ENCODE measurements around the gene DNAH5.
A peak's percentile ranks its signal among the peaks of the same experiment; 100 is the strongest.

The DNAH5 gene

GRCh38 chr5:13695076-13695712, 249.3 kb downstream of the DNAH5 start:
- no peak overlapping the region for H2AFZ ChIP-seq (ENCODE audit: low read length)
- no peak overlapping the region for H3K4ac ChIP-seq (ENCODE audit: low read length)
- no peak overlapping the region for H3K4me2 ChIP-seq (ENCODE audit: insufficient read depth, low read length, poor library complexity, severe bottlenecking)
- WGBS, 2 donors (ENCODE audit: extremely low coverage in 2 of 2, insufficient read length in 2 of 2, insufficient replicate concordance in 1 of 2), result no CpG with 5 or more reads among the region's 9 CpGs
- no peak overlapping the region for H2BK12ac ChIP-seq (ENCODE audit: low read length)
- no peak overlapping the region for H2BK5ac ChIP-seq (ENCODE audit: low read length)
- H3K4me1 ChIP-seq (ENCODE audit: control insufficient read depth in 2 of 2, insufficient read depth in 1 of 2, low read depth in 1 of 2, low read length in 2 of 2), result no peaks in the 10 kb centered on the region
- H3K4me3 ChIP-seq (ENCODE audit: low read length in 2 of 2), result no peak overlapping the region
- peaks cover 0 to 2% of the 10 kb centered on the region in 2 donors for H3K9me3 ChIP-seq (replicated peaks in 1 of 2; ENCODE audit: control insufficient read depth in 2 of 2, insufficient read depth in 1 of 2, low read depth in 1 of 2, low read length in 2 of 2)
- no peak overlapping the region for H3K23ac ChIP-seq (ENCODE audit: low read depth, low read length, poor library complexity)
- no peak overlapping the region for H4K8ac ChIP-seq (ENCODE audit: low read depth, low read length)
- peaks cover 0 to 3% (median 0%) of the 10 kb centered on the region in 3 experiments for H3K27me3 ChIP-seq (ENCODE audit: control insufficient read depth in 3 of 3, insufficient read depth in 3 of 3, low read depth in 1 of 3, low read length in 3 of 3)
- H3K79me1 ChIP-seq (ENCODE audit: low read depth, low read length), result no peaks in the 10 kb centered on the region
- no peak overlapping the region for H4K91ac ChIP-seq (ENCODE audit: low read depth, low read length, poor library complexity)
- no peak overlapping the region for H3K27ac ChIP-seq (replicated peaks; ENCODE audit: low read length)
- H3K18ac ChIP-seq (ENCODE audit: low read length), result no peak overlapping the region
- H2BK120ac ChIP-seq (ENCODE audit: low read depth, low read length), result no peak overlapping the region
- H3K36me3 ChIP-seq (replicated peaks in 1 of 2; ENCODE audit: control insufficient read depth in 2 of 2, insufficient read depth in 2 of 2, low read length in 2 of 2), result no peaks in the 10 kb centered on the region
- no peak overlapping the region for H2AK5ac ChIP-seq (ENCODE audit: low read depth, low read length)
- no peak overlapping the region for H3K14ac ChIP-seq (ENCODE audit: low read length)
- no peak for DNase-seq (ENCODE audit: low spot score)
- no peak overlapping the region for H2BK15ac ChIP-seq (ENCODE audit: low read length)
- no peak overlapping the region for H3K9ac ChIP-seq (ENCODE audit: low read depth, low read length, poor library complexity)

DNA sequence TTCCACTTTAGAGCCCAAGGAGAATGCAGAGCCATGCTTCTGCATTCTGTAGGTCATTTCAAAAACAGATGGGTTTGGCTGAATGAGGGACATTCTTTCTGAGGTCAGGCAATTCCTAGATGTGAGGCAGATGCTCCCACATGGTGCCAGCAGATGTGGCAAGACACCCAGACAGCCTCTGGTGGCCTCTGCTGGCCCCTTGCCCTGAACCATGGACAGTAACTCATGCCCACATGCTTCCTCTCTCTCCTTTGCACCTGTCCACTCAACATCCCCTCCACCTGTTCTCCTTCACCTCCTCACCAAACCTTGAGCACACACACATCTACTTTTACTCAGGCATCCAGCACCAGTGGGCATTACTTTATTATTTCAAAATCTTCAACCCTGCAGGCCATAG, 252.3 kb downstream of the DNAH5 start:
- H4K91ac ChIP-seq (ENCODE audit: low read depth, low read length, poor library complexity), result no peak overlapping the region
- no peak overlapping the region for H2BK12ac ChIP-seq (ENCODE audit: low read length)
- DNase-seq (ENCODE audit: low spot score), result no peak
- H2BK15ac ChIP-seq (ENCODE audit: low read length), result no peak overlapping the region
- H3K23ac ChIP-seq (ENCODE audit: low read depth, low read length, poor library complexity), result no peak overlapping the region
- no peak overlapping the region for H2AFZ ChIP-seq (ENCODE audit: low read length)
- H4K8ac ChIP-seq (ENCODE audit: low read depth, low read length), result no peak overlapping the region
- no peak overlapping the region for H2AK5ac ChIP-seq (ENCODE audit: low read depth, low read length)
- H3K27ac ChIP-seq (replicated peaks; ENCODE audit: low read length), result no peak overlapping the region
- no peaks in the 10 kb centered on the region for H3K36me3 ChIP-seq (replicated peaks in 1 of 2; ENCODE audit: control insufficient read depth in 2 of 2, insufficient read depth in 2 of 2, low read length in 2 of 2)
- no peak overlapping the region for H2BK120ac ChIP-seq (ENCODE audit: low read depth, low read length)
- no peak overlapping the region for H3K9ac ChIP-seq (ENCODE audit: low read depth, low read length, poor library complexity)
- no peak overlapping the region for H3K18ac ChIP-seq (ENCODE audit: low read length)
- peak overlapping the region in 1 of 2 donors; percentile 44 for H3K4me3 ChIP-seq (ENCODE audit: low read length in 2 of 2)
- no peak overlapping the region for H3K4me2 ChIP-seq (ENCODE audit: insufficient read depth, low read length, poor library complexity, severe bottlenecking)
- peaks cover 0 to 3% (median 0%) of the 10 kb centered on the region in 3 experiments for H3K27me3 ChIP-seq (ENCODE audit: control insufficient read depth in 3 of 3, insufficient read depth in 3 of 3, low read depth in 1 of 3, low read length in 3 of 3)
- no peaks in the 10 kb centered on the region for H3K4me1 ChIP-seq (ENCODE audit: control insufficient read depth in 2 of 2, insufficient read depth in 1 of 2, low read depth in 1 of 2, low read length in 2 of 2)
- no peak overlapping the region for H2BK5ac ChIP-seq (ENCODE audit: low read length)
- H3K14ac ChIP-seq (ENCODE audit: low read length), result no peak overlapping the region
- H3K9me3 ChIP-seq (replicated peaks in 1 of 2; ENCODE audit: control insufficient read depth in 2 of 2, insufficient read depth in 1 of 2, low read depth in 1 of 2, low read length in 2 of 2), result no peaks in the 10 kb centered on the region
- no peak overlapping the region for H3K4ac ChIP-seq (ENCODE audit: low read length)
- no peaks in the 10 kb centered on the region for H3K79me1 ChIP-seq (ENCODE audit: low read depth, low read length)

- Histone ChIP-seq H2AFZ (ENCODE audit: low read length) (no peak overlapping the region), H3K4me2 (ENCODE audit: insufficient read depth, low read length, poor library complexity, severe bottlenecking) (no peak overlapping the region), H3K4me3 (ENCODE audit: low read length in 2 of 2) (no peak overlapping the region), H3K36me3 (replicated peaks in 1 of 2; ENCODE audit: control insufficient read depth in 2 of 2, insufficient read depth in 2 of 2, low read length in 2 of 2) (no peaks in the 10 kb centered on the region), H2BK5ac (ENCODE audit: low read length) (no peak overlapping the region), H3K27ac (replicated peaks; ENCODE audit: low read length) (no peak overlapping the region), H3K9ac (ENCODE audit: low read depth, low read length, poor library complexity) (no peak overlapping the region), H3K9me3 (replicated peaks in 1 of 2; ENCODE audit: control insufficient read depth in 2 of 2, insufficient read depth in 1 of 2, low read depth in 1 of 2, low read length in 2 of 2) (no peaks in the 10 kb centered on the region), H2AK5ac (ENCODE audit: low read depth, low read length) (no peak overlapping the region), H3K79me1 (ENCODE audit: low read depth, low read length) (no peaks in the 10 kb centered on the region), H4K91ac (ENCODE audit: low read depth, low read length, poor library complexity) (no peak overlapping the region), H3K4ac (ENCODE audit: low read length) (no peak overlapping the region), H3K14ac (ENCODE audit: low read length) (no peak overlapping the region), H4K8ac (ENCODE audit: low read depth, low read length) (no peak overlapping the region), H3K4me1 (ENCODE audit: control insufficient read depth in 2 of 2, insufficient read depth in 1 of 2, low read depth in 1 of 2, low read length in 2 of 2) (no peaks in the 10 kb centered on the region), H2BK12ac (ENCODE audit: low read length) (no peak overlapping the region), H3K18ac (ENCODE audit: low read length) (no peak overlapping the region), H3K27me3 (ENCODE audit: control insufficient read depth in 3 of 3, insufficient read depth in 3 of 3, low read depth in 1 of 3, low read length in 3 of 3) (no peaks in the 10 kb centered on the region), H3K23ac (ENCODE audit: low read depth, low read length, poor library complexity) (no peak overlapping the region), H2BK120ac (ENCODE audit: low read depth, low read length) (no peak overlapping the region), H2BK15ac (ENCODE audit: low read length) (no peak overlapping the region)
- no peak for DNase-seq (ENCODE audit: low spot score)
- no CpG with 5 or more reads among the region's 4 CpGs for WGBS, 2 donors (ENCODE audit: extremely low coverage in 2 of 2, insufficient read length in 2 of 2, insufficient replicate concordance in 1 of 2)
Observed at GRCh38 chr5:13676531-13676930, 268.0 kb downstream of the DNAH5 start.

- Histone ChIP-seq H3K4ac (ENCODE audit: low read length) (no peak overlapping the region), H4K8ac (ENCODE audit: low read depth, low read length) (no peak overlapping the region), H2BK15ac (ENCODE audit: low read length) (no peak overlapping the region), H3K9ac (ENCODE audit: low read depth, low read length, poor library complexity) (no peak overlapping the region), H3K27ac (replicated peaks; ENCODE audit: low read length) (no peak overlapping the region), H3K4me2 (ENCODE audit: insufficient read depth, low read length, poor library complexity, severe bottlenecking) (no peak overlapping the region), H2BK12ac (ENCODE audit: low read length) (no peak overlapping the region), H2AFZ (ENCODE audit: low read length) (no peak overlapping the region), H3K4me3 (ENCODE audit: low read length in 2 of 2) (no peak overlapping the region), H3K14ac (ENCODE audit: low read length) (no peak overlapping the region), H2BK5ac (ENCODE audit: low read length) (no peak overlapping the region), H4K91ac (ENCODE audit: low read depth, low read length, poor library complexity) (no peak overlapping the region), H3K9me3 (replicated peaks in 1 of 2; ENCODE audit: control insufficient read depth in 2 of 2, insufficient read depth in 1 of 2, low read depth in 1 of 2, low read length in 2 of 2) (no peaks in the 10 kb centered on the region), H2AK5ac (ENCODE audit: low read depth, low read length) (no peak overlapping the region), H3K4me1 (ENCODE audit: control insufficient read depth in 2 of 2, insufficient read depth in 1 of 2, low read depth in 1 of 2, low read length in 2 of 2) (no peaks in the 10 kb centered on the region), H3K18ac (ENCODE audit: low read length) (no peak overlapping the region), H2BK120ac (ENCODE audit: low read depth, low read length) (no peak overlapping the region), H3K79me1 (ENCODE audit: low read depth, low read length) (no peaks in the 10 kb centered on the region), H3K27me3 (ENCODE audit: control insufficient read depth in 3 of 3, insufficient read depth in 3 of 3, low read depth in 1 of 3, low read length in 3 of 3) (no peaks in the 10 kb centered on the region), H3K23ac (ENCODE audit: low read depth, low read length, poor library complexity) (no peak overlapping the region), H3K36me3 (replicated peaks in 1 of 2; ENCODE audit: control insufficient read depth in 2 of 2, insufficient read depth in 2 of 2, low read length in 2 of 2) (no peaks in the 10 kb centered on the region)
- DNase-seq (ENCODE audit: low spot score), result no peak
Observed at GRCh38 chr5:13674391-13674790, 270.1 kb downstream of the DNAH5 start.

Data from neuronal stem cell (in vitro differentiated cells).